HepG2 (cell line): ENCODE measurements around the gene RAD21L1. TPM values are rescaled to one million over a fixed set of nuclear protein-coding genes. Genes with fewer than 3 reads are reported as not detected.

Experiments
- ARID3A ChIP-seq: IDR thresholded peaks from 2 replicates; pipeline ENCODE4 v1.6.1; 2012; ENCODE audit warnings: low read depth, low read length, improper control_type of control experiment
- BORCS8-MEF2B ChIP-seq: sonication (generic); formaldehyde crosslinking; IDR thresholded peaks from 2 replicates; pipeline ENCODE4 v1.8.0; 2022; ENCODE audit warnings: mild to moderate bottlenecking, missing genetic modification reagents
- BRF2 ChIP-seq: sonication (generic); formaldehyde crosslinking; IDR thresholded peaks from 2 replicates; pipeline ENCODE4 v1.8.1; 2022; ENCODE audit warnings: mild to moderate bottlenecking, missing genetic modification reagents
- DMAP1 ChIP-seq: IDR thresholded peaks from 2 replicates; pipeline ENCODE4 v1.6.1; 2016
- HOXA5 ChIP-seq: sonication (generic); formaldehyde crosslinking; IDR thresholded peaks from 2 replicates; pipeline ENCODE4 v1.4.0; 2020; ENCODE audit warnings: missing genetic modification reagents
- IKZF1 ChIP-seq: fragments of 450-650 bp; IDR thresholded peaks from 2 replicates; pipeline ENCODE4 v1.7.1; 2016
- KLF15 ChIP-seq: sonication (generic); formaldehyde crosslinking; IDR thresholded peaks from 2 replicates; pipeline ENCODE4 v1.8.1; 2023; ENCODE audit warnings: borderline replicate concordance, mild to moderate bottlenecking, inconsistent platforms, missing genetic modification reagents, mixed read lengths
- NCOA2 ChIP-seq: sonication (generic); formaldehyde crosslinking; IDR thresholded peaks from 2 replicates; pipeline ENCODE4 v1.8.0; 2022; ENCODE audit warnings: inconsistent platforms
- NR2F2 ChIP-seq: IDR thresholded peaks from 2 replicates; pipeline ENCODE4 v1.6.1; 2012; ENCODE audit warnings: low read depth, inconsistent platforms, borderline replicate concordance
- REPIN1 ChIP-seq: sonication (generic); formaldehyde crosslinking; IDR thresholded peaks from 2 replicates; pipeline ENCODE4 v1.8.0; 2022; ENCODE audit warnings: missing genetic modification reagents, low read depth, mild to moderate bottlenecking, borderline replicate concordance
- TBP ChIP-seq: sonication (generic); formaldehyde crosslinking; IDR thresholded peaks from 2 replicates; pipeline ENCODE4 v1.5.0; 2020; ENCODE audit warnings: missing genetic modification reagents
- TEAD3 ChIP-seq: optimal IDR thresholded peaks from 2 replicates; pipeline ENCODE3; 2016; ENCODE audit warnings: borderline replicate concordance
- ZBTB14 ChIP-seq: sonication (generic); formaldehyde crosslinking; IDR thresholded peaks from 2 replicates; pipeline ENCODE4 v1.4.0; 2020; ENCODE audit warnings: missing genetic modification reagents
- ZBTB21 ChIP-seq: sonication (generic); formaldehyde crosslinking; IDR thresholded peaks from 2 replicates; pipeline ENCODE4 v1.4.0; 2020; ENCODE audit warnings: missing genetic modification reagents
- ZNF883 ChIP-seq: sonication (generic); formaldehyde crosslinking; IDR thresholded peaks from 2 replicates; pipeline ENCODE4 v1.5.1; 2020; ENCODE audit warnings: mild to moderate bottlenecking, missing genetic modification reagents; ENCODE audit errors: not compliant biosample characterization
- polyA plus RNA-seq, 8 experiments: library from polyadenylated mRNA; depleted of rRNA in 3 of 8; stranded (reverse) in 7 of 8; unstranded in 1 of 8; fragments of >200 nt; fragmentation: Illumina TruSeq in 4 of 8; extraction: Trizol in 4 of 8; gene quantifications; 2 replicates each; pipeline versions ENCODE4 v1.2.1 to v1.2.3, GENCODE V29; 2011 to 2016; ENCODE audit warnings: low read depth in 4 of 8, missing spikeins in 1 of 8, mixed read lengths in 1 of 8; ENCODE audit not compliant: insufficient read depth in 1 of 8
- total RNA-seq, 5 experiments: library from RNA; depleted of rRNA; stranded (reverse); fragments of >200 nt; fragmentation: Illumina TruSeq; extraction: Trizol; gene quantifications; 2 replicates each; pipeline ENCODE4 v1.2.3, GENCODE V29; 2016; ENCODE audit warnings: low read depth in 1 of 5
- TF ChIP-seq, protein P1 (sequence below): sonication (generic); formaldehyde crosslinking; IDR thresholded peaks from 2 replicates; pipeline ENCODE4 v1.4.0; 2020; ENCODE audit warnings: mild to moderate bottlenecking, missing genetic modification reagents
- TF ChIP-seq, protein P2 (sequence below): sonication (generic); formaldehyde crosslinking; IDR thresholded peaks from 2 replicates; pipeline ENCODE4 v1.5.0; 2020; ENCODE audit warnings: missing genetic modification reagents
- TF ChIP-seq, protein P3 (sequence below): sonication (generic); formaldehyde crosslinking; IDR thresholded peaks from 2 replicates; pipeline ENCODE4 v1.4.0; 2020; ENCODE audit warnings: missing genetic modification reagents, borderline replicate concordance

Gene RAD21L1
- total and polyA plus RNA-seq, 2 of the 13 experiments (the other 11 are each of a cell fraction or from before 2014, with no cell fraction given), result not detected

- TF ChIP-seq, protein P1, sequence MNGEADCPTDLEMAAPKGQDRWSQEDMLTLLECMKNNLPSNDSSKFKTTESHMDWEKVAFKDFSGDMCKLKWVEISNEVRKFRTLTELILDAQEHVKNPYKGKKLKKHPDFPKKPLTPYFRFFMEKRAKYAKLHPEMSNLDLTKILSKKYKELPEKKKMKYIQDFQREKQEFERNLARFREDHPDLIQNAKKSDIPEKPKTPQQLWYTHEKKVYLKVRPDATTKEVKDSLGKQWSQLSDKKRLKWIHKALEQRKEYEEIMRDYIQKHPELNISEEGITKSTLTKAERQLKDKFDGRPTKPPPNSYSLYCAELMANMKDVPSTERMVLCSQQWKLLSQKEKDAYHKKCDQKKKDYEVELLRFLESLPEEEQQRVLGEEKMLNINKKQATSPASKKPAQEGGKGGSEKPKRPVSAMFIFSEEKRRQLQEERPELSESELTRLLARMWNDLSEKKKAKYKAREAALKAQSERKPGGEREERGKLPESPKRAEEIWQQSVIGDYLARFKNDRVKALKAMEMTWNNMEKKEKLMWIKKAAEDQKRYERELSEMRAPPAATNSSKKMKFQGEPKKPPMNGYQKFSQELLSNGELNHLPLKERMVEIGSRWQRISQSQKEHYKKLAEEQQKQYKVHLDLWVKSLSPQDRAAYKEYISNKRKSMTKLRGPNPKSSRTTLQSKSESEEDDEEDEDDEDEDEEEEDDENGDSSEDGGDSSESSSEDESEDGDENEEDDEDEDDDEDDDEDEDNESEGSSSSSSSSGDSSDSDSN (CRISPR knock-in tag), result peak; percentile 36; the same call in 1 of the 2 replicates
- TF ChIP-seq BRF2 (no peak), HOXA5 (CRISPR knock-in tag) (peak; percentile 79; the same call in 1 of the 2 replicates), NR2F2 (no peak), IKZF1 (no peak), ZBTB14 (peak; percentile 52; the same call in 1 of the 2 replicates), NCOA2 (CRISPR knock-in tag) (peak; percentile 28; the same call in 1 of the 2 replicates), BORCS8-MEF2B (peak; percentile 87), ZBTB21 (CRISPR knock-in tag) (no peak), TBP (no peak), DMAP1 (CRISPR knock-in tag) (no peak), REPIN1 (CRISPR knock-in tag) (peak; percentile 90; the same call in 1 of the 2 replicates), ZNF883 (CRISPR knock-in tag) (peak; percentile 23), ARID3A (peak; percentile 91), KLF15 (CRISPR knock-in tag) (0 out of 2 replicates have a peak, but pooled peaks have one; percentile 24), TEAD3 (CRISPR knock-in tag) (peak; percentile 81)
- TF ChIP-seq, protein P2, sequence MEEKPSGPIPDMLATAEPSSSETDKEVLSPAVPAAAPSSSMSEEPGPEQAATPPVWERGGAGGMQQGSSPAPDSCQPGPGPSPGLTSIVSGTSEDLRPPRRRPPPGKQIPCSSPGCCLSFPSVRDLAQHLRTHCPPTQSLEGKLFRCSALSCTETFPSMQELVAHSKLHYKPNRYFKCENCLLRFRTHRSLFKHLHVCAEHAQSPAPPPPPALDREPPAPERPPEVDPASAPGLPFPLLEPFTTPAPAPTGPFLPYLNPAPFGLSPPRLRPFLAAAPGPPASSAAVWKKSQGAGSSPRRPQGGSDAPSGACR, result peak; percentile 60; the same call in 1 of the 2 replicates
- TF ChIP-seq, protein P3, sequence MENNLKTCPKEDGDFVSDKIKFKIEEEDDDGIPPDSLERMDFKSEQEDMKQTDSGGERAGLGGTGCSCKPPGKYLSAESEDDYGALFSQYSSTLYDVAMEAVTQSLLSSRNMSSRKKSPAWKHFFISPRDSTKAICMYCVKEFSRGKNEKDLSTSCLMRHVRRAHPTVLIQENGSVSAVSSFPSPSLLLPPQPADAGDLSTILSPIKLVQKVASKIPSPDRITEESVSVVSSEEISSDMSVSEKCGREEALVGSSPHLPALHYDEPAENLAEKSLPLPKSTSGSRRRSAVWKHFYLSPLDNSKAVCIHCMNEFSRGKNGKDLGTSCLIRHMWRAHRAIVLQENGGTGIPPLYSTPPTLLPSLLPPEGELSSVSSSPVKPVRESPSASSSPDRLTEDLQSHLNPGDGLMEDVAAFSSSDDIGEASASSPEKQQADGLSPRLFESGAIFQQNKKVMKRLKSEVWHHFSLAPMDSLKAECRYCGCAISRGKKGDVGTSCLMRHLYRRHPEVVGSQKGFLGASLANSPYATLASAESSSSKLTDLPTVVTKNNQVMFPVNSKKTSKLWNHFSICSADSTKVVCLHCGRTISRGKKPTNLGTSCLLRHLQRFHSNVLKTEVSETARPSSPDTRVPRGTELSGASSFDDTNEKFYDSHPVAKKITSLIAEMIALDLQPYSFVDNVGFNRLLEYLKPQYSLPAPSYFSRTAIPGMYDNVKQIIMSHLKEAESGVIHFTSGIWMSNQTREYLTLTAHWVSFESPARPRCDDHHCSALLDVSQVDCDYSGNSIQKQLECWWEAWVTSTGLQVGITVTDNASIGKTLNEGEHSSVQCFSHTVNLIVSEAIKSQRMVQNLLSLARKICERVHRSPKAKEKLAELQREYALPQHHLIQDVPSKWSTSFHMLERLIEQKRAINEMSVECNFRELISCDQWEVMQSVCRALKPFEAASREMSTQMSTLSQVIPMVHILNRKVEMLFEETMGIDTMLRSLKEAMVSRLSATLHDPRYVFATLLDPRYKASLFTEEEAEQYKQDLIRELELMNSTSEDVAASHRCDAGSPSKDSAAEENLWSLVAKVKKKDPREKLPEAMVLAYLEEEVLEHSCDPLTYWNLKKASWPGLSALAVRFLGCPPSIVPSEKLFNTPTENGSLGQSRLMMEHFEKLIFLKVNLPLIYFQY (CRISPR knock-in tag), result 0 out of 2 replicates have a peak, but pooled peaks have one; percentile 45
Measured at GRCh38 chr20:1212607-1213396, 13.0 kb upstream of the RAD21L1 start (continued).
